Mesothelial cell of epicardium (in vitro differentiated cells): ENCODE data around the gene HEXIM2. TPM values are rescaled to one million over a fixed set of nuclear protein-coding genes. Genes with fewer than 3 reads are reported as not detected.

Experiments used
- DNase-seq, 2 experiments: peaks; one replicate each; pipeline ENCODE4 v3.0.0; 2021; ENCODE audit warnings: low spot score in 2 of 2; ENCODE audit not compliant: unreplicated experiment in 2 of 2
- H3K27ac Mint-ChIP-seq: 2 replicates; pipeline ENCODE4 v1.8.0; 2021; ENCODE audit warnings: mixed read lengths
- H3K27me3 Mint-ChIP-seq: 2 replicates; pipeline ENCODE4 v1.8.0; 2021; ENCODE audit warnings: low read depth, mixed read lengths
- H3K36me3 Mint-ChIP-seq: 2 replicates; pipeline ENCODE4 v1.8.0; 2021; ENCODE audit warnings: mixed read lengths
- H3K4me1 Mint-ChIP-seq: 2 replicates; pipeline ENCODE4 v1.8.0; 2021; ENCODE audit warnings: mixed read lengths
- H3K4me3 Mint-ChIP-seq: 2 replicates; pipeline ENCODE4 v1.8.0; 2021; ENCODE audit warnings: mild to moderate bottlenecking, moderate library complexity, mixed read lengths
- H3K9me3 Mint-ChIP-seq: 2 replicates; pipeline ENCODE4 v1.8.0; 2021; ENCODE audit warnings: mixed read lengths
- total RNA-seq: library from RNA; stranded (reverse); gene quantifications from 3 replicates; pipeline ENCODE4 v1.2.1, GENCODE V29; 2021
- TF ChIP-seq, protein P1 (sequence below): fragments of 200-600 bp; sonication (generic); IDR thresholded peaks from one replicate; pipeline ENCODE4 v1.5.0; 2021; ENCODE audit warnings: antibody characterized with exemption; ENCODE audit not compliant: unreplicated experiment

HEXIM2 gene
- total RNA-seq, 1 donor from 2014 or later: 6.5 TPM

DNA sequence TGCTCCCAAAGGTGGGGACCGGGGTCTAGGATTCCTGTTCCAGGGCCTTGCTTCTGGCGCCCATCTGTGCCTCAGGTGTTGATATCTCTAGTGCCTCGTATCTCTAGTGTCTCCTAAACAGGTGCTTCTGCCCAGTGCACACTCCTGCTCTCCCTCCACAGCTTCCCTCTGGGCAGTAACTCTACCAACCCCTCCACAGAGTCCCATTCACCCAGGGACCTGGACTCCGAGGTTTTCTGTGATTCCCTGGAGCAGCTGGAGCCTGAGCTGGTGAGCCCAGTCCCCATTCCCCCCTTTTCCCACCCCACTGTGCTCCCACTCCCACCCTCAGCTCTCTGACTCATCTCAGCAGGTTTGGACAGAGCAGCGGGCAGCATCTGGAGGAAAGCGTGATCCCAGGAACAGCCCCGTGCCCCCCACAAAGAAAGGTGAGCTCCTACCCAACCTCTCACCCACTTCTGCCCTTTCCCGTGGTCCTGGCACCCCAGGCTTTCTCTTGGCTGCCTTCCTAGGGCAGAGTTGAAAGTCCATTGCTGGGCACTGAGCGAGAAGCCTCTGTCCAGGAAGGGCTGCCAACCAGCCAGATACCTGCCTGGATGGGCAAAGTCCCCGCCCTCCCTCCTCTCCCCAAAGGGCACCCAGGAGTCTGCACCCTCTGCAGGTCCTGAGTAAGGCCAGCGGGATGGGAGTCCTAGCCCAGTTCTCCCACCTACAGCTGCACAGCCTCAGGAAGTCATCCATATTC is 23.9 kb upstream of the HEXIM2 start:
- no peak for DNase-seq
- H3K4me1 Mint-ChIP-seq: peaks cover 12% of the 10 kb centered on the region

DNA sequence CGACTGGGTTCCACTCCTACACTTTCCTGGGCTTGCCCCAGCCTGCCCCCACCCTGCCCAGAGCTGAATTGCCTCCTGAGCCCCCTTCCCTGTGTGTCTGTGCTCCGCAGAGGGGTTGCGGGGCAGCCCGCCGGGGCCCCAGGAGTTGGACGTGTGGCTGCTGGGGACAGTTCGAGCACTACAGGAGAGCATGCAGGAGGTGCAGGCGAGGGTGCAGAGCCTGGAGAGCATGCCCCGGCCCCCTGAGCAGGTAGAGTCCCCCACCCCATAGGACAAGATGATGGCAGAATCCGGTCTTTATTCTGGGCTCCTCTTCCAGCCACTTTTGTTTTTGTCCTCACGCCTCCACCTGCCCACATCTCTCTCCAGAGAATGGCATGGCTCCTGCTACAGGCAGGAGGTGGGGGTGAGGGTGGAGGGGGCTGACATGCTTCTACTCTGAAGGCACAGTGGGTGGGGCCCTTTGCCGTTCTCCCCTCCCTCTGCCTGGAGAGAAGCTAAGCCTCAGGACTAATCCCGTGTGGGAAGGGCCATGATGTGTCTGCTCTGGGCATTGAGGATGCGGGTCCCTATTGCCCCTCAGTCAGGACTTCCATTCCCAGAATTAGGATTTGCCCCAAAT is 22.7 kb upstream of the HEXIM2 start:
- Mint-ChIP-seq H3K27me3 (no peaks in the 10 kb centered on the region), H3K4me1 (peaks cover 17% of the 10 kb centered on the region), H3K4me3 (no peak overlapping the region), H3K27ac (no peak overlapping the region), H3K9me3 (no peaks in the 10 kb centered on the region), H3K36me3 (peaks cover 3% of the 10 kb centered on the region)
- DNase-seq: no peak
- TF ChIP-seq, protein P1, sequence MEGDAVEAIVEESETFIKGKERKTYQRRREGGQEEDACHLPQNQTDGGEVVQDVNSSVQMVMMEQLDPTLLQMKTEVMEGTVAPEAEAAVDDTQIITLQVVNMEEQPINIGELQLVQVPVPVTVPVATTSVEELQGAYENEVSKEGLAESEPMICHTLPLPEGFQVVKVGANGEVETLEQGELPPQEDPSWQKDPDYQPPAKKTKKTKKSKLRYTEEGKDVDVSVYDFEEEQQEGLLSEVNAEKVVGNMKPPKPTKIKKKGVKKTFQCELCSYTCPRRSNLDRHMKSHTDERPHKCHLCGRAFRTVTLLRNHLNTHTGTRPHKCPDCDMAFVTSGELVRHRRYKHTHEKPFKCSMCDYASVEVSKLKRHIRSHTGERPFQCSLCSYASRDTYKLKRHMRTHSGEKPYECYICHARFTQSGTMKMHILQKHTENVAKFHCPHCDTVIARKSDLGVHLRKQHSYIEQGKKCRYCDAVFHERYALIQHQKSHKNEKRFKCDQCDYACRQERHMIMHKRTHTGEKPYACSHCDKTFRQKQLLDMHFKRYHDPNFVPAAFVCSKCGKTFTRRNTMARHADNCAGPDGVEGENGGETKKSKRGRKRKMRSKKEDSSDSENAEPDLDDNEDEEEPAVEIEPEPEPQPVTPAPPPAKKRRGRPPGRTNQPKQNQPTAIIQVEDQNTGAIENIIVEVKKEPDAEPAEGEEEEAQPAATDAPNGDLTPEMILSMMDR: no peak

More for the DNA sequence above, 23.9 kb upstream of the HEXIM2 start:
- Mint-ChIP-seq H3K4me3 (no peak overlapping the region), H3K9me3 (no peaks in the 10 kb centered on the region), H3K36me3 (peaks cover 3% of the 10 kb centered on the region), H3K27me3 (no peaks in the 10 kb centered on the region), H3K27ac (no peak overlapping the region)
- TF ChIP-seq, protein P1: no peak

DNA sequence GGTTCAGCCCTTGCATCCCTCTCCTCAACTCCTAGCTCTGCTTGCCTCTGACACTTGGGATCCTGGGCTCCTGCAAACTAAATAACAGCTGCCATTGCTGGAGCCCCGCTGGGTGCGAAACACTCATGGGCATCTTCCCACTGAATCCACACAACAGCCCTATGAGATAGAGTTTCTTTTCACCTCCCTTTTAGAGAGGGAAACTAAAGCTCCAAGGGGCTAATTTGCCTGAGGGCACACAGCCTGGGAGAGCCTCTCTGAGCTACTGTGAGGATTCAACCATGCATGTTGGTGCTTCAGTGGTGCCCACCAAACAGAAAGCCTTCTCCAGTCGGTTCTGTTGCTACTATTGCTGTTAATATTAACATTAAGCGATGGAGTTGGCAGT is 22.1 kb upstream of the HEXIM2 start:
- Mint-ChIP-seq H3K27ac (no peak overlapping the region), H3K27me3 (no peaks in the 10 kb centered on the region), H3K4me1 (peaks cover 18% of the 10 kb centered on the region), H3K36me3 (peaks cover 3% of the 10 kb centered on the region), H3K9me3 (no peaks in the 10 kb centered on the region), H3K4me3 (no peak overlapping the region)
- no peak for DNase-seq
- TF ChIP-seq, protein P1: no peak

DNA sequence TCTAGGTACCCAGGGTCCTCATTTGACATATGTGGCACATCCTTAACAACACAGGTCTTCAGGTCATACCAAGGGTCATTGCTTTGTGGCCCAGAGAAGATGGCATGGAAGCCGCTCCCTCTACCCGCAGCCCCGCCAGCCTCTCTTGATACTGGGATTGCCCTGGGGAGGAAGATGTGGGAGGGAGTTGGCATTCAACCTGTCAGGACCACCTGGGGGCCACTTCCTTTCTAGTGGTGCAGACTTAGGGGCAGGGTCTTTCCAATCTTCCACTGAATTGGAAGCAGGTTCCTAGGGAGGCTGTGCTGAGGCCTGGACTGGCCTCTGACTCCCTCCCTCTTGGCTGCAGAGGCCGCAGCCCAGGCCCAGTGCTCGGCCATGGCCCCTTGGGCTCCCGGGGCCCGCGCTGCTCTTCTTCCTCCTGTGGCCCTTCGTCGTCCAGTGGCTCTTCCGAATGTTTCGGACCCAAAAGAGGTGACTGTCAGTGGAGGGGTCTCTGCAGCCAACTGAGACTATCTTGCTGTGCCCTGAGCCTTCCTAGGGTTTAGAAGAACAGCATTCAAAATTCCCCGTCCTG is 18.5 kb upstream of the HEXIM2 start:
- Mint-ChIP-seq H3K9me3 (no peaks in the 10 kb centered on the region), H3K27me3 (no peaks in the 10 kb centered on the region), H3K27ac (peak overlapping the region; percentile 94), H3K4me3 (peak overlapping the region; percentile 68), H3K36me3 (peaks cover 3% of the 10 kb centered on the region), H3K4me1 (peaks cover 23% of the 10 kb centered on the region)
- TF ChIP-seq, protein P1: no peak
- no peak for DNase-seq

DNA sequence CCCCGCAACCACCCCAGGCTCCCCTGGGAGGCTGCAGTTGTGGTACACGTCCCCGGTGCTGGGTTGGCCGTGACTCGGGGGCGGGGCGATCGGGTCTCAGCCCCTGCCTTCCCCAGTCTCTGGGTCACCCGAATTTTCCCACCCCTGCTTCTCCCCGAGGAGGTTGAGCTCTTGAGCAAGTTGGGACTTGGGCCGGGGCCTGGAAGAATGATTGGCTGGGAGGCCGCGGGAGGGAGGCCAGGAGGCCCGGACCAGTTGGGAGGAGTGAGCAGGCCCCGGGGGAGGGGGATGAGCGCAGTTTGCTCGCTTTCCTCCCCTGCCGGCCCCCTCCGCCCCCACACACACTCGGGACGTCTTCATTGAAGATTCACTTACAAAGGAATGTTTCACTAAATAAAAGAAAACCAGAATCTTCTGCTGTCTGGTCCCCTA is 17.9 kb upstream of the HEXIM2 start:
- Mint-ChIP-seq H3K4me3 (peak overlapping the region; percentile 68), H3K4me1 (peaks cover 23% of the 10 kb centered on the region), H3K9me3 (no peaks in the 10 kb centered on the region), H3K27ac (peak overlapping the region; percentile 94), H3K36me3 (peaks cover 3% of the 10 kb centered on the region), H3K27me3 (no peaks in the 10 kb centered on the region)
- TF ChIP-seq, protein P1: no peak
- peak in 1 of 2 experiments; percentile 73 for DNase-seq
